ENCODE data around the gene RASGRP4.
A peak's percentile ranks its signal among the peaks of the same experiment; 100 is the strongest.
"Not testable (repeated sequence)": the region's sequence is repeated elsewhere in the genome, so short reads cannot be mapped to it uniquely, and the experiment has no call there.

RASGRP4 gene, protein sequence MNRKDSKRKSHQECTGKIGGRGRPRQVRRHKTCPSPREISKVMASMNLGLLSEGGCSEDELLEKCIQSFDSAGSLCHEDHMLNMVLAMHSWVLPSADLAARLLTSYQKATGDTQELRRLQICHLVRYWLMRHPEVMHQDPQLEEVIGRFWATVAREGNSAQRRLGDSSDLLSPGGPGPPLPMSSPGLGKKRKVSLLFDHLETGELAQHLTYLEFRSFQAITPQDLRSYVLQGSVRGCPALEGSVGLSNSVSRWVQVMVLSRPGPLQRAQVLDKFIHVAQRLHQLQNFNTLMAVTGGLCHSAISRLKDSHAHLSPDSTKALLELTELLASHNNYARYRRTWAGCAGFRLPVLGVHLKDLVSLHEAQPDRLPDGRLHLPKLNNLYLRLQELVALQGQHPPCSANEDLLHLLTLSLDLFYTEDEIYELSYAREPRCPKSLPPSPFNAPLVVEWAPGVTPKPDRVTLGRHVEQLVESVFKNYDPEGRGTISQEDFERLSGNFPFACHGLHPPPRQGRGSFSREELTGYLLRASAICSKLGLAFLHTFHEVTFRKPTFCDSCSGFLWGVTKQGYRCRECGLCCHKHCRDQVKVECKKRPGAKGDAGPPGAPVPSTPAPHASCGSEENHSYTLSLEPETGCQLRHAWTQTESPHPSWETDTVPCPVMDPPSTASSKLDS

DNA sequence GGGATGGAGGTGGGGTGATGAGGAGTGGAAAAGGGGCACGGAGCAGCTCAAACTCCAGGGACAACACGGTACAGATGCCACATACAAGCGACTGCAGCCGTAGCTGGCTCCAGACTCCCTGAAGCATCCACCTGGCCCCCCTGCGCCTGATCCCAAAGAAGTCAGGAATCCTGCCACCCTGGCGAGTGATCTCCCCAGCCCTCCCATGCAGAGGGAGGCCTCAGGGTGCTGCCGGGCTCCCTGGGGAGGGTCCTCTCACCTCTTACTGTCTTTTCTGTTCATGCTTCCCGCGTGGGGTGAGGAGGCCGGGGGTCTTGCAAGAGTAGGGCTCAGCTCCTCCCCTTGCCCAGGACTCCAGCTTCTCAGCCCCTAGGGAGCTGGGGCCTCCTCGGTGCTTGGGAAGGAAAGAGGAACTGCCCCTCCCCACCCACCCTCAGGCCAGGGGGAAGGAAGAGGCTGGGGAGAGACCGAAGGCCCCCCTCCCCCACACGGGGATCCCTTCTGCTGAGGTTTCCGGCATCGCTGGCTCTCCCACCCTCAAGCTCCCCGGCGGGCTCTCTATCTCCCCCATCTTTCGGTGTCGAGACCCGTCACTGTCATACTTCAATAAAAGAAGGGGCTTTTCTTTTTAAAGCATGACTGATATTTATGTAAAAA, at the start of gene RASGRP4:
RASGRP4 (minus strand) TSS at position 410 of the 657 bp plus-strand sequence; CDS start at position 282, 128 bp downstream.
- DNase-seq = peak; percentile 44

DNA sequence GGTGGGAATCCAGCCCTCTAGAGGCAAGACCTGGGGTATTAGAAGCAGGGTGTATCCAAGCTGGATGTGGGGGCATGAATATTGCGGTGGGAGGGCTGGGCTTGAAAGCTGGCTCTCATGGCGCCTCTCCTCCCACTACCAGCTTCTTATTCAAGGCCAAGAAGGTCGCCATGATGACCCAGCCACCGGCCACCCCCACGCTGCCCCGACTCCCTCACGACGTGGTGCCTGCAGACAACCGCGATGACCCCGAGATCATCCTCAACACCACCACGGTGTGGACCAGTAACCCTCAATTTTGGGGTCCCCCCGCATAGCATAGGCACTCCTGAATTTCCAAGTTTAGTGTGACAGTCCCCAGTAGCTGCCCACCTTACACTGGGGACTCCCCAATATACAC, 49.2 kb upstream of the RASGRP4 start:
- DNase-seq = no peak

DNA sequence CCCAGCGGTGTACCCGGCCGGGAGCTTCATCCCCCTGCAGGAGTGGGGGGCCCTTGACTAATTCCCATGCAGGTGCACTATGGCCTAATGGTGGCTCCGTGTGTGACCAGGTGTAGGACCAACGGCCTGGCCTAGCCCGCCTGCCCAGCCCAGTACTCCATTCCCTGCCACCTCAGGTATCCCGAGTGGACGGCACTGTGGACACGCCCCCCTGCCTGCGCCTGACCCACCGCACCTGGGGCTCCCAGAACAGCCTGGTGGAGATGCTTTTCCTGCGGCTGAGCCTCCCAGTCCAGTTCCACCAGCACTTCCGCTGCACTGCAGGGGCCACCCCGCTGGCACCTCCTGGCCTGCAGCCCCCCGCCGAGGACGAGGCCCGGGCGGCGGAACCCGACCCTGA, 47.2 kb upstream of the RASGRP4 start:
- no peak for DNase-seq

DNA sequence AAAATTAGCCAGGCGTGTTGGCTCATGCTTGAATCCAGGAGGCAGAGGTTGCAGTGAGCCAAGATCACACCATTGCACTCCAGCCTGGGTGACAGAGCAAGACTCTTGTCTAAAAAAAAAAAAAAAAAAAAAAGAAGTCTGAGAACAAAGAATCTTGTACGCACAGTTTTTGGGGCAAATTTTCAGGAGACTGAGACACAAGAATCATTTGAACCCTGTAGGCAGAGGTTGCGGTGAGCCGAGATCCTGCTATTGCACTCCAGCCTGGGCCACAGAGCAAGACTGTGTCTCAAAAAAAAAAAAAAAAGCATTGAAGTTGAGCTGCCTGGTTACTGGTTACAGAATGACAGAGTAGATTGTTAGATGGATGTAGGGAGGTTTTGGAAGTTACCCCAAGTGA, 46.7 kb upstream of the RASGRP4 start:
- DNase-seq = not testable (repeated sequence)

DNA sequence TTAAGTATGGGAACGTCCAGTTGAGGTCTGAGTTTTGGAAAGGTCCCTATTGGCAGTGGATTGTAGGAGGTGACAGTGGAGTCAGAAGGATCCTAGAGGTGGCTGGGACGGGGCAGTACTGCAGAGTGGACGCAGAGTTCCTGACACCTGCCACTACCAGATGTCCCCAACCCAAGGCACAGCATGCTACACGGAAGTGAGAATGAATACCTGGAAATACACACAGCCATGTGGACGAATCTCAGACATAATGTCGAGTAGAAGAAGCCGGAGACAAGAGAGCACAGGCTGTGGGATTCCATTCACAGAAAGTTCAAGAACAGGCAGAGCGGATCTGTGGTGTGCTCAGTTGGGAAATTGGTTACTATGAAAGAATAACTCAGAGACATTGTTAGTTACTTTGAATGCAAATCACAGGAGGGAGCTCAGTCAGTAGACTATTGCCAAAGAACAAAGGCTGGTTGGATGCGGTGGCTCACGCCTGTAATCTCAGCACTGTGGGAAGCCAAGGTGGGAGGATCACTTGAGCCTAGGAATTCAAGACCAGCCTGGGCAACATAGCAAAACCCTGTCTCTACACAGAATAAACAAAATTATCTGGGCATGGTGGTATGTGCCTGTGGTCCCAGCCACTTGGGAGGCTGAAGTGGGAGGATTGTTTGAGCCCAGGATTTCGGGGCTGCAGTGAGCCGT, 44.9 kb upstream of the RASGRP4 start:
- no peak for DNase-seq

DNA sequence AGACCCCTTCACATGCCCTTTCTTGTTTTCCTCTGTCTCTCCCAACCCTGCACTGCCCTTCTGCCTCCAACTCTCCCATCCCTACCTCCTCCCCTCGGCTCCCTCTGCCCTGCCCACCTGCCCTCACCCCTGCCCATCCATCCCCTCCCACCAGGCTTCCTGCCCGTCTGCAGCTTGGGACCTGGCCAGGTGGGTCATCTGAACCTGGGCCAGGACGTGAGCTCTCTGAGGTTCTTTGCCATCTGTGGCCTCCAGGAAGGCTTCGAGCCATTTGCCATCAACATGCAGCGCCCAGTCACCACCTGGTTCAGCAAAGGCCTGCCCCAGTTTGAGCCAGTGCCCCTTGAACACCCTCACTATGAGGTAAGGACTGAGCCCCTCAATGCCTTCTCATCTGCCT, 43.1 kb upstream of the RASGRP4 start:
- DNase-seq = no peak

DNA sequence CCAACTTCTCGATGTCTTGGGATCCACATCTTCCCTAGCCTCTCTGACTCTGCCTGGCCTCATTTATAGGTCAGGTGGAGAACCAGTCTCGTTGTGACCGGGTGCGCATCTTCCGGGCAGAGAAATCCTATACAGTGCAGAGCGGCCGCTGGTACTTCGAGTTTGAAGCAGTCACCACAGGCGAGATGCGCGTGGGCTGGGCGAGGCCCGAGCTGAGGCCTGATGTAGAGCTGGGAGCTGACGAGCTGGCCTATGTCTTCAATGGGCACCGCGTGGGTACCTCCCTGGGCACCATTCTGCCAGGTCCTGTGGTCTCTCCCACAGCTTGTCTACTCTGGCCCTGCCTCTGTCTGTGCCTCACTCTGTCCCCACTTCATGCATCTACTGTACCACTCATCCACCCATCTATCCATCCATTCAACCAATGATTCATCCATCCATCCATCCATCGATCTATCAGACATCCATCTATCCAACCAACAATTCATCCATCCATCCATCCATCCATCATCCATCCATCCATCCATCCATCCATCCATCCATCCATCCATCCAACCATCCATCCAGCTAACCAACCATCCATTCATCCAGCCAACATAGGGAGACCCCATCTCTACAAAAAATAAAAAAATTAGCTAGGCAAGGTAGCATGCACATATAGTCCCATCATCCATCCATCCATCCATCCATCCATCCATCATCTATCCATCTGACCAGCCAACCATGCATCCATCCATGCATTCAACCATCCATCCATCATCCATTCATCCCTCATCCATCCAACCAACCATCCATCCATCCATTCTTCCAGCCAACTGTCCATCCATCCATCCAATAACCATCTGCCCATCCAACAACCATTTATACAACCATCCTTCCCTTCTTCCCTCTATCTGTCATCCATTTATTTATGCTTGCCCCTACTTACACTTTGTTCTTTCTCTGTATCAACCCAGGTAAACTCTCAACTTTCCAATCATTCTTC, 41.8 kb upstream of the RASGRP4 start:
- no peak for DNase-seq

DNA sequence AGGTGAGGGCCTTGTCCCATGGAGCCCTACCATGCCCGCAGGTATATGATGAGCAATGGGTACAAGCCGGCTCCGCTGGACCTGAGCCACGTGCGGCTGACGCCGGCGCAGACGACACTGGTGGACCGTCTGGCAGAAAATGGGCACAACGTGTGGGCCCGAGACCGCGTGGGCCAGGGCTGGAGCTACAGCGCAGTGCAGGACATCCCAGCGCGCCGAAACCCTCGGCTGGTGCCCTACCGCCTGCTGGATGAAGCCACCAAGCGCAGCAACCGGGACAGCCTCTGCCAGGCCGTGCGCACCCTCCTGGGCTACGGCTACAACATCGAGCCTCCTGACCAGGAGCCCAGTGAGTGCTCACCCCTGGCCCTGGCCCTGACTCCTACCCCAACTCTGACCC, 40.0 kb upstream of the RASGRP4 start:
- DNase-seq = no peak

DNA sequence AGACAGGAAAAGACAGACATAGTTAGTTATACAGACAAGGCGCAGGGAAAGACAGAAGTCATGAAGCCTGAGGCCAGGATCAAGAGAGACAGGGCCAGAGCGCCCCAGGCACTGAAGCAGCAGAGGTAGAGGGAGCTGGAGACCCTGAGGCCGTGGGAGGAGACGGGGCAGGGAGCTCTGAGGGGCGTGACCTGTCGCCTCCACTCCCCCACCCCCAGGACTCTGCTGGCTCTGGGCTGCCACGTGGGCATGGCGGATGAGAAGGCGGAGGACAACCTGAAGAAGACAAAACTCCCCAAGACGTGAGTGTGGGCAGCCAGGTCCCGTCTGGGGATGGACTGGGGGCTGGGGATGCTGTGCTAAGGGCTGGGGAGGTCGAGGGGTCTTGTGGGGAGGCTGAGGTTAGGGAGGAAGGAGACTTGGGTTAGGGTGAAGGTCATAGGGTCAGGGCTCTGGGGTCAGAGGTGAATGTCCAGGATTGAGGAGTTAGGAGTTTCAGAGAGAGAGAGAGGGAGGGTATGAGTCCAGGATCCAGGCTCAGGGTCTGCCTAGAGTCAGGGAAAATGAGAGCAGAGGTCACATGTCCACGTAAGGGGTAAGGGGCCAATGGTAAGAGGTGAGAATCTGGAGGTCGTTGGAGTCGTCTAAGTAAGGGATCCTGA, 38.5 kb upstream of the RASGRP4 start:
- DNase-seq = no peak

DNA sequence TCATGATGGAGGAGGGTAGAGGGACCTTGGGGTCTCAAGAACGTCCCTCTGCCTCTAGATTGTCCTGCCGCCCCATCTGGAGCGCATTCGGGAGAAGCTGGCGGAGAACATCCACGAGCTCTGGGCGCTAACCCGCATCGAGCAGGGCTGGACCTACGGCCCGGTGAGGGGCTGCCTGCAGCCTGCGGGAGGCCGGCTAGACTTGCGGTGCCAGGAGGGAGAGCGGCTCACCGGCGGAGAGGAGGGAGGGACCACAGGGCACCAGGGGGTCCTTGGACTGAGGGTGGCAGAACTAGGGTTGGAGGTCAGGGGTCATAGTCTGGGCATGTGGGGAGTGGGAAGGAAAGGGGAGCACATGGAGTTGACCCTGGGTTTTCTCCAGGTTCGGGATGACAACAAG, 37.3 kb upstream of the RASGRP4 start:
- DNase-seq = no peak

DNA sequence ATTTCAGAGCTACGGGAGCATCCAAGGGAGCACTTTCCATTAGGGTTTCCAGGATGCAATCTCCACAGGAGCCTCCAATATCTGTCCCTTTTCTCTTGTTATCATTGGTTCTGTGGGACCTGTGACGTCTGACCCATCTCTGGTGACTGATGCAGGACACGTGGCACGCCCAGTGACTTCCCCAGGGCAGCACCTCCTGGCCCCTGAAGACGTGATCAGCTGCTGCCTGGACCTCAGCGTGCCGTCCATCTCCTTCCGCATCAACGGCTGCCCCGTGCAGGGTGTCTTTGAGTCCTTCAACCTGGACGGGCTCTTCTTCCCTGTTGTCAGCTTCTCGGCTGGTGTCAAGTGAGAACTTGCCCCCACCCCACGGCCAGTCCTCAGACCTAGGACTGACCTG, 33.0 kb upstream of the RASGRP4 start:
- DNase-seq = no peak

DNA sequence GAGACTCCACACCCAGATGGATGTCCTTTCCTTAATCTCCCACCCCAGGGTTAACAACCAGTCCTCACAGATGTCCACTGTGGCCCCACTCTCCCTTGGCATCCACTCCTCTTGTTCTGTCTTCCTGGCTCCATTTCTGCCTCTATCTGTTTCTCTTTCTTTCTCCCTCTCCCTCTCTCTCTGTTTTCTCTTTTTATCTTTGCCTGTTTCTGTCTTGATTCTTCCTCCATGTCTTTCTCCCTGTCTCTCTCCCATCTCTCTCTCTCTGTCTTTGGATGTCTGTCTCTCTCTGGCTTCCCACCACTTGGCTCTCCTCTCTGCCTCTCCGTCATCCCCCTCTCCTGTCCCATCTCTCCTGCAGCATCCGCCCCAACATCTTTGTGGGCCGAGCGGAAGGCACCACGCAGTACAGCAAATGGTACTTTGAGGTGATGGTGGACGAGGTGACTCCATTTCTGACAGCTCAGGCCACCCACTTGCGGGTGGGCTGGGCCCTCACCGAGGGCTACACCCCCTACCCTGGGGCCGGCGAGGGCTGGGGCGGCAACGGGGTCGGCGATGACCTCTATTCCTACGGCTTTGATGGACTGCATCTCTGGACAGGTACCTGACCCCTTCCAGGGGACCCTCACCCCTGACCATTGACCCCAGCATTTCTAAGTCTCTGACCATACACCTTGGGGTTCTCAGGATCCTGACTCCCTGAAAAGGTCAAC, 31.8 kb upstream of the RASGRP4 start:
- no peak for DNase-seq

DNA sequence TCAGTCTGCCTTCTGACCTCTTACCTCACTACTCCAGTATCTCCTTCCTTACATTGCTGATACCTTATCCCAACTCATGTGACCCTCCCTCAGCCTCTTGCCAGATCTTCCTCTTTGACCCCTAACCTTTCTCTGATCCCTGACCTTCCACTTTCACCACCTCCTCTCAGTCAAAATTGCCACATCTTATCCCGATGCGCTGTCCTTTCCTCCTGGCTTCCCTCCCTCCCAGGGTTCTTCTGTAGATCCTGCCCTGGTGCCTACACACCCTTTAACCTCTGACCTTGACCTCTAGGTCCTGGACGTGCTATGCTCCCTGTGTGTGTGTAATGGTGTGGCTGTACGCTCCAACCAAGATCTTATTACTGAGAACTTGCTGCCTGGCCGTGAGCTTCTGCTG, 31.2 kb upstream of the RASGRP4 start:
- DNase-seq = no peak

DNA sequence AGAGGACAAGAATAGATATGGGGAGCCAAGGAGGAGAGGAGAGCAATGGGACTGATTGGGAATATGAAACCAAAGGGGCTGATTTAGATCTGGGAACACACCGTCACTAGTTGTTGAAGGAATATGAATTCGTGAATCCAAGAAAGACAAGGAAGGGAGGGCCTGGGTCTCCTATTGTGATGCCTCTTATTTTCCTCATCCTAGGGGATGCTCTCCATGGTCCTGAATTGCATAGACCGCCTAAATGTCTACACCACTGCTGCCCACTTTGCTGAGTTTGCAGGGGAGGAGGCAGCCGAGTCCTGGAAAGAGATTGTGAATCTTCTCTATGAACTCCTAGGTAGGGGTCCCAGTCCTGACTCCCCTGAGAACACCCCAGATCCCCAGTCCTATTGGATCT, 29.0 kb upstream of the RASGRP4 start:
- no peak for DNase-seq

DNA sequence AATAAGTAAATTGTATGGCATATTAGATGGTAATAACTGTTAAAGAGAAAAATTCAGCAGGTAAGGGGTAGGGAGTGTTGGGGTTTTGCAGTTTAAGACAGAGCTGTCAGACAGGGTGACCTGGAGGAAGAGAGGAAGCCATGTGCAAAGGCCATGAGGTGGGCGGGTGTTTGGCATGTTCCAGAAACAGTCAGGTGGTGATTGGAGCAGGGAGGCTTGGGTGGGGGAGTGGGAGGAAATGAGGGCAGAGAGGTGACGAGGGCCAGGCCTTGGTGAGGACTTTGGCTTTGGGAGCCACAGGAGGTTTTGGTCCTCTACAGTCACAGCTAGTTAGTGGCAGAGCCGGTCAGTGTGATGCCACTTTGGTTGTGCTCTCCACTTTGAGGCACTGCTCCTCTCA, 27.6 kb upstream of the RASGRP4 start:
- DNase-seq = no peak

DNA sequence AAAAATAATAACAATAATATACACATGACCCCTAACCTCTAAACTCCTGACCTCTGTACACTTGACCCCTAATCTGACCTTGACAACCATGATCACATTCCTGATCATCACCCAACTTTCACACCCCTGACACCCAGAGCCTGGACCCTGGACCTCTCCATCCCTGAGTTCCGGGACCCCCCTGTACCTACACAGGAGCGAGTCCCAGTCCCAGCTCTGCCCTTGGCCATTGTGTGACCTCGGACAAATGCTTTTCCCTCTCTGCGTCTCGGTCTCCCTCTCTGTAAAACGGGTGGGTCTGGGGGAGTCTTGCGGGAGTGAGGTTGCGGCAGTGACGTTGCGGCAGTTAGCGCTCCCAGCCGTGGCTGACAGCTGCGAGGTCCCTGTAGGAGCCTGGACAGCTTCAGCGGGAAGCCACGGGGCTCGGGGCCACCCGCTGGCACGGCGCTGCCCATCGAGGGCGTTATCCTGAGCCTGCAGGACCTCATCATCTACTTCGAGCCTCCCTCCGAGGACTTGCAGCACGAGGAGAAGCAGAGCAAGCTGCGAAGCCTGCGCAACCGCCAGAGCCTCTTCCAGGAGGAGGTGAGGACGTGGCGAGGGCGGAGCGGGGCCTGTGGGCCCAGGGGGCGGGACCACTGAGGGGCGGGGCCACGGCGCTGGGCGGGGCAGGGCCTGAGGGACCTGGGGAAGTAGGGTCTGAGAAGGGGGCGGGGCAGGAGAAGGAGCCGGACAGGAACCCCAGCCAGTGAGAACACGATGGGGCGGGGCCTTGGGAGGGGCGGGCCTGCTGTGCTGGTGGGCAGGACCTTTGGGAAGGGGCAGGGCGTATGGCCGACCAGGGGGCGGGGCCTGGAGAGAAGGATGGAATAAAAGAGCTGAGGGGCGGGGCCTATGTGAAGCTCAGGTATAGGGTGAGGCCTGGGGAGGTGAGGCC, 26.7 kb upstream of the RASGRP4 start:
- peak; percentile 40 for DNase-seq

DNA sequence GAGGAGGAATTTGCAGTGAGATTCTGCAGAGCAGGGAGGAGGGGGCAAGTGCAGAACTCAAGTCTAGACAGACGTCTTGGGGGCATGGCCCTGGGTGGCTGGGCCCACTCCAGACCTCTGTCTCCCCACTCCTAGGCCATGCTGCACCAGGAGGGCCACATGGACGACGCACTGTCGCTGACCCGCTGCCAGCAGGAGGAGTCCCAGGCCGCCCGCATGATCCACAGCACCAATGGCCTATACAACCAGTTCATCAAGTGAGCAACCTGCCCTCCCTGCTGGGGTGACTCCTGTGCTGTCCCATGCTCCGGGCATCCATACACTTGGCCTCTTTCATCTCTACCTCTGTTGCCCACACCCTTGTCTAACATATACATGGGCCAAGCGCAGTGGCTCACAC, 25.6 kb upstream of the RASGRP4 start:
- DNase-seq = no peak

DNA sequence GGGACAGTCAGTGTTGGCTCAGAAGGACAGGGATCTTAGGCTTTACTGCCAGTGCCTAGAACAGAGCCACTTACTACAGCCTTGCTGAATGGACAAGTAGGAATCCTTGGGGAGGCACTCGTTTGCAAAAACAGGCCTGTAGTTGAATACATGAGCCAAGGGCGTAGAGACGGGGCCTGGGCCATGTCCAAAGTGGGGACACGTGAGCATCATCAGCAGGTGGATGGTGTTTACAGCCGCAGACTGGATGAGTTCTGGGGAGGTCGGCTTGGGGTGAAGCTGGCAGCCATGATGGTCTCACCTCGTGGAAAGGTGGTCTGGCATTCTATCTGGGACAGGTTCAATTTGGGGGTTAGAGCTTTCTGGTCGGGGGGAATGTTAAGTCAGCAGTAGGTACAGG, 25.0 kb upstream of the RASGRP4 start:
- no peak for DNase-seq

DNA sequence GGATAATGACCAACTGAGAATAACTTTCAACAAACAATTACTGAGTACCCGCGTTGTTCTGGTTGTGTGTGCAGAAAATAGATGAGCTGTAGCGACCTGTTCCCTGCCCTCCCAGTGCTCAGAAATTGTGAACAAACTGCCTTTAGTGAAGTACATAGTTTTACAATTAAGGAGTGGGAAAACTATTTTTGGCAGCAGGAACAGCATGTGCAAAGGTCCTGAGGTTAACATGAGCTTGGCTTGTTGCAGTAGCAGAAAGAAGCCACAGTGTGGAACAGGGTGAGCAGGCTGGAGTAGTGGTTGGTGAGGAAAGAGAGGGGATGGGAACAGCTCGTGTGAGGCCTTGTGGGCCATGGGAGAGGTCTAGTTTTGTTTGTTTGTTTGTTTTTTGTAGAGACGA, 23.5 kb upstream of the RASGRP4 start:
- no peak for DNase-seq

DNA sequence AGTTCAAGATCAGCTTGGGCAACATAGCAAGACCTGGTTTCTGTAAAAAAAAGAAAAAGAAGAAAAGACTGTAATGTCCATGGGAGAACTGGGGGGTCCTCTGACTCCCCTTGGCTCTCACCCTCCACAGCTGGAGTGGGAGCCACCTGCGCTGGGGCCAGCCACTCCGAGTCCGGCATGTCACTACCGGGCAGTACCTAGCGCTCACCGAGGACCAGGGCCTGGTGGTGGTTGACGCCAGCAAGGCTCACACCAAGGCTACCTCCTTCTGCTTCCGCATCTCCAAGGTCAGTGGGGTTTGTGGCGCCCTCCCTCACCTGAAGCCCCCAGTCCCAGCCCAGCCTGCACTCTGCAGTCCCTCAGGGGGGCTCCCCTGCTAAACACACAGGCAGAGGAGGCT, 22.2 kb upstream of the RASGRP4 start:
- no peak for DNase-seq
